IMR-90 (cell line): ENCODE measurements around the gene ELAC1. TPM values are rescaled to one million over a fixed set of nuclear protein-coding genes. Genes with fewer than 3 reads are reported as not detected.

Source experiments
- ATAC-seq: fragments of 200-7000 bp; cut with Tn5 transposase; 2 replicates; pipeline ENCODE4 v1.9.1; 2020; ENCODE audit warnings: low read depth, mild to moderate bottlenecking, moderate library complexity
- BruUV-seq: library from RNA; stranded (reverse); fragments of 400-500 nt; replicated peaks from 2 replicates; lab custom pipeline; 2021; lab: Mats Ljungman, UMichigan
- CTCF ChIA-PET: fragments of 300-600 bp; formaldehyde crosslinking; extraction: SDS; loops from one replicate; lab custom pipeline; 2021; ENCODE audit warnings: antibody characterized with exemption; lab: Yijun Ruan, JAX
- POLR2A ChIA-PET: fragments of 300-600 bp; sonication (Branson Sonifier 250); formaldehyde crosslinking; loops from one replicate; lab custom pipeline; 2022; ENCODE audit warnings: antibody characterized with exemption; ENCODE audit not compliant: unreplicated experiment; lab: Charles Lee
- DNase-seq: peaks from one replicate; pipeline ENCODE4 v3.0.0; 2013
- H2AFZ ChIP-seq: replicated peaks from 2 replicates; pipeline ENCODE3; 2013; ENCODE audit warnings: low read length, mild to moderate bottlenecking; ENCODE audit not compliant: poor library complexity
- H2AK5ac ChIP-seq: 2 replicates; pipeline ENCODE4 v1.6.1; 2013; ENCODE audit warnings: low read depth, low read length, inconsistent platforms
- H2AK9ac ChIP-seq: replicated peaks from 2 replicates; pipeline ENCODE3; 2013; ENCODE audit warnings: mild to moderate bottlenecking, low read depth, low read length, moderate library complexity; ENCODE audit not compliant: poor library complexity
- H2BK120ac ChIP-seq: 2 replicates; pipeline ENCODE4 v1.6.1; 2013; ENCODE audit warnings: low read depth, low read length, inconsistent platforms
- H2BK15ac ChIP-seq: 3 replicates; pipeline ENCODE4 v1.6.1; 2013; ENCODE audit warnings: low read depth, low read length, inconsistent platforms
- H2BK20ac ChIP-seq: 2 replicates; pipeline ENCODE4 v1.6.1; 2013; ENCODE audit warnings: low read depth, mild to moderate bottlenecking, inconsistent platforms, low read length, moderate library complexity
- H2BK5ac ChIP-seq: 2 replicates; pipeline ENCODE4 v1.6.1; 2013; ENCODE audit warnings: mild to moderate bottlenecking, low read depth, low read length, inconsistent platforms; ENCODE audit not compliant: poor library complexity, severe bottlenecking
- H3K14ac ChIP-seq: replicated peaks from 2 replicates; pipeline ENCODE4 v1.6.1; 2013; ENCODE audit warnings: low read depth, low read length, inconsistent platforms
- H3K18ac ChIP-seq: 2 replicates; pipeline ENCODE4 v1.6.1; 2013; ENCODE audit warnings: low read depth, low read length, control low read depth
- H3K23ac ChIP-seq: 2 replicates; pipeline ENCODE4 v1.6.1; 2013; ENCODE audit warnings: low read depth, low read length, inconsistent platforms
- H3K27ac ChIP-seq: 2 replicates; pipeline ENCODE4 v1.5.1; 2013; ENCODE audit warnings: mild to moderate bottlenecking, control low read depth, low read length; ENCODE audit not compliant: insufficient read depth
- H3K27me3 ChIP-seq: 2 replicates; pipeline ENCODE4 v1.6.1; 2013; ENCODE audit warnings: low read length; ENCODE audit not compliant: control insufficient read depth, insufficient read depth
- H3K36me3 ChIP-seq: 2 replicates; pipeline ENCODE4 v1.6.1; 2013; ENCODE audit warnings: low read length, mixed read lengths; ENCODE audit not compliant: control insufficient read depth, insufficient read depth
- H3K4ac ChIP-seq: 2 replicates; pipeline ENCODE4 v1.6.1; 2013; ENCODE audit warnings: low read depth, low read length, inconsistent platforms
- H3K4me1 ChIP-seq: 2 replicates; pipeline ENCODE4 v1.6.1; 2013; ENCODE audit warnings: low read length, mixed read lengths; ENCODE audit not compliant: control insufficient read depth, insufficient read depth
- H3K4me2 ChIP-seq: 2 replicates; pipeline ENCODE4 v1.6.1; 2013; ENCODE audit warnings: low read depth, mild to moderate bottlenecking, control low read depth, low read length, moderate library complexity
- H3K4me3 ChIP-seq: 2 replicates; pipeline ENCODE4 v1.5.1; 2013; ENCODE audit warnings: low read depth, mild to moderate bottlenecking, control low read depth, low read length, moderate library complexity; ENCODE audit not compliant: insufficient read depth
- H3K56ac ChIP-seq: 2 replicates; pipeline ENCODE4 v1.6.1; 2013; ENCODE audit warnings: low read length, inconsistent platforms; ENCODE audit not compliant: insufficient read depth; ENCODE audit errors: extremely low read depth
- H3K79me1 ChIP-seq, 2 experiments: 2 replicates each; pipeline ENCODE4 v1.6.1; 2013; ENCODE audit warnings: low read length in 2 of 2, inconsistent platforms in 1 of 2, low read depth in 1 of 2
- H3K9ac ChIP-seq: 2 replicates; pipeline ENCODE4 v1.6.1; 2013; ENCODE audit warnings: low read depth, low read length, control low read depth
- H3K9me1 ChIP-seq: 2 replicates; pipeline ENCODE4 v1.6.1; 2013; ENCODE audit warnings: low read length, inconsistent platforms; ENCODE audit not compliant: insufficient read depth
- H3K9me3 ChIP-seq: 2 replicates; pipeline ENCODE4 v1.6.1; 2013; ENCODE audit warnings: low read length; ENCODE audit not compliant: control insufficient read depth, insufficient read depth
- H4K20me1 ChIP-seq: 2 replicates; pipeline ENCODE4 v1.6.1; 2013; ENCODE audit warnings: low read length, inconsistent platforms; ENCODE audit not compliant: insufficient read depth
- H4K5ac ChIP-seq: 2 replicates; pipeline ENCODE4 v1.6.1; 2013; ENCODE audit warnings: mild to moderate bottlenecking, low read depth, low read length, control low read depth
- H4K8ac ChIP-seq, 2 experiments: 2 replicates each; pipeline ENCODE4 v1.6.1; 2013; ENCODE audit warnings: low read depth in 2 of 2, low read length in 2 of 2, control low read depth in 1 of 2, inconsistent platforms in 1 of 2
- H4K91ac ChIP-seq: 2 replicates; pipeline ENCODE4 v1.6.1; 2013; ENCODE audit warnings: low read depth, low read length, inconsistent platforms; ENCODE audit not compliant: insufficient read depth
- CHD1 ChIP-seq: IDR thresholded peaks from 2 replicates; pipeline ENCODE4 v1.6.1; 2012; ENCODE audit warnings: low read depth, low read length, improper control_type of control experiment
- MAFK ChIP-seq: IDR thresholded peaks from 2 replicates; pipeline ENCODE4 v1.6.1; 2012; ENCODE audit warnings: low read depth, low read length, improper control_type of control experiment
- POLR2A ChIP-seq: IDR thresholded peaks from 2 replicates; pipeline ENCODE4 v1.6.1; 2012; ENCODE audit warnings: mild to moderate bottlenecking, low read depth, low read length
- WGBS, 2 experiments: methylation state at CpG; one replicate each; pipeline versions ENCODE4 v1.1.5 to v1.1.7; 2013; ENCODE audit warnings: missing lambda C conversion rate in 2 of 2; ENCODE audit not compliant: insufficient read length in 1 of 2; ENCODE audit errors: extremely low coverage in 2 of 2; 5-methylcytosine and 5-hydroxymethylcytosine counted together
- dilution Hi-C: fragments of 300-500 bp; cut with HindIII; formaldehyde crosslinking; loops from one replicate; pipeline ENCODE4 v1.14.3; 2018; ENCODE audit warnings: low sequenced_read_pairs; ENCODE audit not compliant: unreplicated experiment
- in situ Hi-C: fragments of 300-500 bp; cut with MboI; formaldehyde crosslinking; loops from 3 replicates; pipeline ENCODE4 v1.14.3; 2019; ENCODE audit warnings: low sequenced_read_pairs, inconsistent platforms, mixed read lengths
- intact Hi-C: fragments of 100-400 bp; cut with micrococcal nuclease; formaldehyde crosslinking; loops from 2 replicates; pipeline ENCODE4 v1.10.0; 2022
- polyA plus RNA-seq, 3 experiments: library from polyadenylated mRNA; depleted of rRNA; stranded (reverse); fragments of >200 nt; gene quantifications; 2 replicates each; pipeline ENCODE4 v1.2.3, GENCODE V29; 2012; ENCODE audit warnings: low replicate concordance in 1 of 3
- total RNA-seq: library from RNA; depleted of rRNA; stranded (reverse); fragments of >200 nt; gene quantifications from 2 replicates; pipeline ENCODE4 v1.2.3, GENCODE V29; 2012

Gene ELAC1
- total and polyA plus RNA-seq, 2 of the 4 experiments (the other 2 are of a cell fraction): 5.2 to 8.4 TPM

DNA sequence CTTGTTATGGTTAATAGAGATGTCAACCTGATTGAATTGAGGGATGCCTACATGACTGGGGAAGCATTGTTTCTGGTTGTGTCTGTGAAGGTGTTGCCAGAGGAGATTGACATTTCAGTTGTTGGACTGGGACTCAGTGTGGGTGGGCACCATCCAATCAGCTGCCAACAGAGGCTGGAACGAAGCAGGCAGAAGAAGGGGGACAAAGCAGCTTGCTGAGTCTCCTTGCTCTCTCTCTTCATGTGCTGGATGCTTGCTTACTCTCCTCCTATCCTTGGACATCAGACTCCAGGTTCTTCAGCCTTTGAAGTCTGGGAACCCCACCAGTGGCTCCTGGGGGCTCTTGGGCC, 39.9 kb downstream of the ELAC1 start:
- Histone ChIP-seq H3K9ac (no peak overlapping the region), H3K27ac (no peak overlapping the region), H3K9me1 (no peaks in the 10 kb centered on the region), H3K4me3 (no peak overlapping the region), H3K18ac (no peak overlapping the region), H3K9me3 (no peaks in the 10 kb centered on the region), H2BK5ac (no peak overlapping the region), H4K5ac (no peak overlapping the region), H2AK9ac (no peak overlapping the region), H2AFZ (no peak overlapping the region), H3K4me1 (no peaks in the 10 kb centered on the region), H4K20me1 (no peaks in the 10 kb centered on the region), H4K91ac (no peak overlapping the region), H3K14ac (no peak overlapping the region), H3K36me3 (no peaks in the 10 kb centered on the region), H3K23ac (no peak overlapping the region), H3K79me1 (no peaks in the 10 kb centered on the region), H3K56ac (no peak overlapping the region), H3K4me2 (no peak overlapping the region), H2BK120ac (no peak overlapping the region), H2BK20ac (no peak overlapping the region), H2AK5ac (no peak overlapping the region), H4K8ac (no peak overlapping the region), H2BK15ac (no peak overlapping the region), H3K4ac (no peak overlapping the region), H3K27me3 (no peaks in the 10 kb centered on the region)
- POLR2A ChIA-PET: no interaction called here
- no peak for DNase-seq
- no peak for ATAC-seq
- TF ChIP-seq MAFK (no peak), CHD1 (no peak), POLR2A (no peak)
- dilution Hi-C loops (no loop called here), intact Hi-C loops (no loop called here), in situ Hi-C loops (no loop called here)
- CTCF ChIA-PET: no interaction called here
- BruUV-seq: no TSS peak
- WGBS, 2 experiments: no CpG with 5 or more reads among the region's 1 CpG
